ENCODE data around the gene KCNB1. TPM values are rescaled to one million over a fixed set of nuclear protein-coding genes. Genes with fewer than 3 reads are reported as not detected.

KCNB1 gene
- total RNA-seq, 4 donors from 2014 or later, result 0.29 to 32.5 (median 7.0) TPM

- DNase-seq, result no peak
- no peaks in the 10 kb centered on the region for H3K9me3 ChIP-seq
- intact Hi-C loops (cut with DNase I; ENCODE audit: low total_unique reads), result no loop called here
- H3K36me3 ChIP-seq, result no peaks in the 10 kb centered on the region
- H3K27me3 ChIP-seq, result no peaks in the 10 kb centered on the region
- no peak overlapping the region for H3K4me3 ChIP-seq
- H3K4me1 ChIP-seq, result no peaks in the 10 kb centered on the region
- H3K27ac ChIP-seq, result no peak overlapping the region
- no peak for TF ChIP-seq POLR2A (IDR thresholded peaks at IDR 0.05)
- TF ChIP-seq CTCF (IDR thresholded peaks at IDR 0.05), result no peak
Observed at GRCh38 chr20:49489688-49490087, 7.2 kb upstream of the KCNB1 start.

- DNase-seq, result no peak
- intact Hi-C loops (cut with DNase I; ENCODE audit: low total_unique reads), result no loop called here
- H3K27me3 ChIP-seq, result no peaks in the 10 kb centered on the region
- no peak overlapping the region for H3K4me3 ChIP-seq
- peaks cover 0 to 3% of the 10 kb centered on the region in 2 donors for H3K4me1 ChIP-seq
- H3K9me3 ChIP-seq, result no peaks in the 10 kb centered on the region
- no peak for TF ChIP-seq POLR2A (IDR thresholded peaks at IDR 0.05)
- no peak for TF ChIP-seq CTCF (IDR thresholded peaks at IDR 0.05)
- H3K36me3 ChIP-seq, result no peaks in the 10 kb centered on the region
- no peak overlapping the region for H3K27ac ChIP-seq
Observed at GRCh38 chr20:49486064-49486463, 3.6 kb upstream of the KCNB1 start.

GRCh38 chr20:49485563-49485962 lies 3.1 kb upstream of the KCNB1 start:
- no peak overlapping the region for H3K27ac ChIP-seq
- no peak for DNase-seq
- no peak overlapping the region for H3K4me3 ChIP-seq
- no peaks in the 10 kb centered on the region for H3K27me3 ChIP-seq
- TF ChIP-seq POLR2A (IDR thresholded peaks at IDR 0.05) (no peak), CTCF (IDR thresholded peaks at IDR 0.05) (no peak)
- H3K9me3 ChIP-seq, result no peaks in the 10 kb centered on the region
- H3K4me1 ChIP-seq, result peaks cover 0 to 3% of the 10 kb centered on the region in 2 donors
- intact Hi-C loops (cut with DNase I; ENCODE audit: low total_unique reads), result loop anchor here (2.0 kb wide), 1 partner anchor 151 kb away; no protein-coding TSS in a partner anchor
- H3K36me3 ChIP-seq, result no peaks in the 10 kb centered on the region

- intact Hi-C loops (cut with DNase I; ENCODE audit: low total_unique reads), result loop anchor here (2.0 kb wide), 1 partner anchor 150 kb away; no protein-coding TSS in a partner anchor
- TF ChIP-seq POLR2A (IDR thresholded peaks at IDR 0.05) (no peak), CTCF (IDR thresholded peaks at IDR 0.05) (peak; percentile 77 to 94 (median 85))
- H3K27me3 ChIP-seq, result no peaks in the 10 kb centered on the region
- peak overlapping the region; percentile 26 to 38 for H3K4me3 ChIP-seq
- peak overlapping the region in 1 of 2 donors; percentile 84 for H3K27ac ChIP-seq
- H3K36me3 ChIP-seq, result no peaks in the 10 kb centered on the region
- peak; percentile 79 to 83 for DNase-seq
- no peaks in the 10 kb centered on the region for H3K9me3 ChIP-seq
- H3K4me1 ChIP-seq, result peaks cover 0 to 3% of the 10 kb centered on the region in 2 donors
Observed at GRCh38 chr20:49484180-49485140, 2.0 kb upstream of the KCNB1 start.

GRCh38 chr20:49483696-49484123 lies 1.2 kb upstream of the KCNB1 start:
- DNase-seq, result no peak
- peaks cover 0 to 3% of the 10 kb centered on the region in 2 donors for H3K4me1 ChIP-seq

More at GRCh38 chr20:49483696-49484123, 1.2 kb upstream of the KCNB1 start:
- H3K27me3 ChIP-seq, result no peaks in the 10 kb centered on the region
- intact Hi-C loops (cut with DNase I; ENCODE audit: low total_unique reads), result loop anchor here (2.0 kb wide), 1 partner anchor 149 kb away; no protein-coding TSS in a partner anchor
- H3K9me3 ChIP-seq, result no peaks in the 10 kb centered on the region
- peak overlapping the region; percentile 51 to 84 for H3K27ac ChIP-seq
- TF ChIP-seq CTCF (IDR thresholded peaks at IDR 0.05) (no peak), POLR2A (IDR thresholded peaks at IDR 0.05) (no peak)
- no peaks in the 10 kb centered on the region for H3K36me3 ChIP-seq
- H3K4me3 ChIP-seq, result peak overlapping the region; percentile 31 to 51

Data from uterus (tissue), 4 donors.